GM18867 (cell line): ENCODE data around the gene TUBG1.

Experiments used
- ATAC-seq: cut with Tn5 transposase; IDR thresholded peaks from one replicate; pipeline ENCODE4 v1.9.1; 2021; ENCODE audit warnings: mild to moderate bottlenecking, moderate library complexity; ENCODE audit not compliant: unreplicated experiment

TUBG1 gene

GRCh38 chr17:42609182-42609813 is at the start of gene TUBG1, which contains the start of gene RETREG3:
Gene TUBG1, plus strand, starts transcription at chr17:42609683. Its CDS starts 55 bp downstream, at chr17:42609738.
Gene RETREG3, minus strand, starts transcription at chr17:42609374. Its CDS starts 50 bp downstream, at chr17:42609324.
- ATAC-seq = peak; percentile 89

- ATAC-seq = no peak
Observed at GRCh38 chr17:42560246-42560645, 49.2 kb upstream of the TUBG1 start.

GRCh38 chr17:42561897-42562387 is 47.5 kb upstream of the TUBG1 start, which contains the start of gene COASY:
Gene COASY, plus strand, starts transcription at chr17:42562148. Its CDS starts 475 bp downstream, at chr17:42562623.
- peak; percentile 40 for ATAC-seq

GRCh38 chr17:42562388-42563142 is 46.9 kb upstream of the TUBG1 start:
- peak; percentile 5 for ATAC-seq

GRCh38 chr17:42563143-42563509 is 46.4 kb upstream of the TUBG1 start:
- no peak for ATAC-seq

GRCh38 chr17:42563543-42563942 is 45.9 kb upstream of the TUBG1 start:
- no peak for ATAC-seq

- ATAC-seq = no peak
Observed at GRCh38 chr17:42563950-42564349, 45.5 kb upstream of the TUBG1 start.

GRCh38 chr17:42564815-42565522 is 44.5 kb upstream of the TUBG1 start:
- no peak for ATAC-seq

GRCh38 chr17:42565523-42566214 is 43.8 kb upstream of the TUBG1 start:
- no peak for ATAC-seq

- no peak for ATAC-seq
Observed at GRCh38 chr17:42566215-42566882, 43.1 kb upstream of the TUBG1 start.

GRCh38 chr17:42566883-42567573 is 42.5 kb upstream of the TUBG1 start, which contains the start of gene MLX:
Gene MLX, plus strand, starts transcription at chr17:42567100. Its CDS starts 25 bp downstream, at chr17:42567125.
- peak; percentile 61 for ATAC-seq

GRCh38 chr17:42568341-42569111 is 41.0 kb upstream of the TUBG1 start:
- ATAC-seq = no peak

- no peak for ATAC-seq
Observed at GRCh38 chr17:42571435-42572225, 37.9 kb upstream of the TUBG1 start.

GRCh38 chr17:42573095-42573494 is 36.4 kb upstream of the TUBG1 start:
- no peak for ATAC-seq

GRCh38 chr17:42574463-42574862 is 35.0 kb upstream of the TUBG1 start:
- ATAC-seq = no peak

- no peak for ATAC-seq
Observed at GRCh38 chr17:42577140-42577531, 32.3 kb upstream of the TUBG1 start.

GRCh38 chr17:42577532-42578281 is 31.8 kb upstream of the TUBG1 start, which contains the start of gene PSMC3IP:
Gene PSMC3IP, minus strand, starts transcription at chr17:42577729. Its CDS starts 43 bp downstream, at chr17:42577686.
- peak; percentile 66 for ATAC-seq
